HG02970 (cell line): Measurements from ENCODE around the gene IGFL3.
"Not testable (repeated sequence)": the region's sequence is repeated elsewhere in the genome, so short reads cannot be mapped to it uniquely, and the experiment has no call there.

Experiments used
- ATAC-seq: cut with Tn5 transposase; IDR thresholded peaks from one replicate; pipeline ENCODE4 v1.9.1; 2021; ENCODE audit warnings: mild to moderate bottlenecking, moderate library complexity, moderate number of reproducible peaks; ENCODE audit not compliant: unreplicated experiment, low FRiP score

IGFL3 gene

DNA sequence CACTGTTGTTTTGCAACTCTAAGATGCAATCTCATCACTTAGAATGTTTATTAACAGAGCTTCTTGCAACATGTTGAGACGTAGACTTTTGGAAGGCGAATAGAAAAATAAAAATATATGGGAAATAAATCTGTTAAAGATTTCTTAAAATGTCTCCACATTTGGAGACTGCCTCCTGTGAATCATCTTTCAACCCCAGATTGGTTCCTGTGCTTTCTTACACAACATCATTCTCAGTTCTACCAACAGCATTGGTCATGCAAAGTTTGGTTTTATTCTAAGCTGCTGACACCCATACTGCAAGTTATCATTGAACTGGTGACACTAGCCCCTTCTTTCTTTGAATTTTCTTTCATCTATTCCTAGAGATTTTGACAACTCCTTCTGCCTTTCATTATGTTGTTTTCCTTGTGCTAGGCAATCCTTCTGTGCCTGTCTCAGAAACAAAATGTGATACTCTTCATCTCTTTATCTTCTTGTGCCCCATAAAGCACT, 1.6 kb upstream of the IGFL3 start:
- ATAC-seq: no peak

GRCh38 chr19:46125447-46125846, 959 bp upstream of the IGFL3 start:
- ATAC-seq: no peak

GRCh38 chr19:46118136-46118535, 6.4 kb downstream of the IGFL3 start:
- ATAC-seq: no peak

GRCh38 chr19:46116121-46116520, 8.4 kb downstream of the IGFL3 start:
- ATAC-seq: no peak

- no peak for ATAC-seq
Observed at GRCh38 chr19:46115396-46116106, 8.9 kb downstream of the IGFL3 start.

DNA sequence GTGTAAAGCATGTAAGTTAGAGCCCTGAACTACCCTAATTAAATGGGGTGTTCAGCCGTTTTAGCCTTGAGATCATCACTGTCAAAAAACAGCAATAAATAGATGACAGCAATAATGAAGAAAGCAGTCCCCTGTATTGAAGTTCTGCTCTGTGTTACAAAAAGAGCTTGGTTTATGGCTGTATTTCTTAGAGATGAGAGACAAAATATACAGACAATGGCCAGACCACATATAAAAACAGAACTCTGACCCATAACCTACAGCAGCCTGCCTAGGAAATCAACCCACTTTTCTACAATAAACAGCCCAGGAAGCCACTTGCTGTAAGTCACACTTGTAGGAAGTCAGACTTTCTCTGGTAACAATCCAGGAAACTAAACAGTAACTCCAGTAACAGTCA, 10.8 kb downstream of the IGFL3 start:
- no peak for ATAC-seq

DNA sequence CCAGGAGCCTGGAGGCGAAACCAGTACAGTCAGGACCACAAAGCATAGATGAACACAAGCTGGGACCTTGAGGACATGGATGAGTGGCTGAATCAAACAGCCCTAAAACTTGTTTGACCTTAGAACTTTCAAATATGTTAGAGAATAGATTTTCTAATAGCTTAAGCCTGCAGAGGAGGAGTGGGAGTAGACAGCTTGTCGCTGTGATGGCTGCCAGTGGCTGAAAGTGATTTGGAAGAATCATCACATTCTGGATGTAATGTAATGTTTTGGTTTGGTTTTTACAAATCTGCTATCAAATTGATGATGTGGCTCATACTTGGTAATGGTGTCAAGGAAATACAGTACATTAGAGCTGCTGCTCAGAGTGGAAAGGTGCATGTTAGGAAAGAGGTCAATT, 12.0 kb downstream of the IGFL3 start:
- ATAC-seq: no peak

- no peak for ATAC-seq
Observed at GRCh38 chr19:46111376-46111775, 13.1 kb downstream of the IGFL3 start.

GRCh38 chr19:46109876-46110275, 14.6 kb downstream of the IGFL3 start:
- ATAC-seq: no peak

- no peak for ATAC-seq
Observed at GRCh38 chr19:46107371-46107770, 17.1 kb downstream of the IGFL3 start.

- ATAC-seq: not testable (repeated sequence)
Observed at GRCh38 chr19:46102333-46102732, 22.2 kb downstream of the IGFL3 start.

- no peak for ATAC-seq
Observed at GRCh38 chr19:46101293-46101692, 23.2 kb downstream of the IGFL3 start.

- no peak for ATAC-seq
Observed at GRCh38 chr19:46100344-46100743, 24.1 kb downstream of the IGFL3 start.

- no peak for ATAC-seq
Observed at GRCh38 chr19:46090444-46090843, 34.0 kb downstream of the IGFL3 start.

DNA sequence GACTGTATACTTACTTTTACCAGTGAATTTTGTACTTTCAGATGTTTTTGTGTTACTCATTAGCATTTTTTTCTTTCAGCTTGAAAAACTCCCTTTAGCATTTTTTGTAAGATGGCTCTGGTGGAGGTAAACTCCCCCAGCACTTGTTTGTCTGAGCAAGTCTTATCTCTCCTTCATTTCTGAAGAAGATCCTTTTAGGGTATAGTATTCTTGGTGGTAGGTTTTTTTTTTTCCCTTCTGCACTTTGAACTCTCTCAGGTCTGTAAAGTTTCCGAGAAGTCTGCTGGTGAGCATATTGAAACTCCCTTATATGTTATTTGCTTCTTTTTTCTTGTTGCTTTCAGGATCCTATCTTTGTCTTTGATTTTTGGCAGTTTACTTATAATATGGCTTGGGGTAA, 35.1 kb downstream of the IGFL3 start:
- ATAC-seq: no peak

- no peak for ATAC-seq
Observed at GRCh38 chr19:46088101-46088500, 36.4 kb downstream of the IGFL3 start.

DNA sequence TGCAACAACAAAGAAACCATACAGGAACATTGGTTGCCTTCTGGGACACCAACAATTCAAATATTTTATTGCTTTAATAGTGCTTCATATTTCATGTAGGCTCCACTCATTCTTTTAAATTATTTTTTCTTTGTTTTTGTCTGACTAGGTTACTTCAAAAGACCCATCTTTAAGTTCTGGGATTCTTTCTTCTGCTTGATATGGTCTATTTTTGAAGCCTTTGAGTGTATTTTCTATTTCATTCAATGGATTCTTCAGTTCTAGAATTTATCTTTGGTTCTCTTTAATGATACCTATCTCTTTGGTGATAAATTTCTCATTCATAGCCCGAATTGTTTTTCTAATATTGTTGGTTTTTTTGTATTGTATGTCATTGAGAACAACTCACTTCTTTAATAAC, 38.6 kb downstream of the IGFL3 start:
- ATAC-seq: no peak

GRCh38 chr19:46082728-46083050, 41.8 kb downstream of the IGFL3 start:
- ATAC-seq: no peak

DNA sequence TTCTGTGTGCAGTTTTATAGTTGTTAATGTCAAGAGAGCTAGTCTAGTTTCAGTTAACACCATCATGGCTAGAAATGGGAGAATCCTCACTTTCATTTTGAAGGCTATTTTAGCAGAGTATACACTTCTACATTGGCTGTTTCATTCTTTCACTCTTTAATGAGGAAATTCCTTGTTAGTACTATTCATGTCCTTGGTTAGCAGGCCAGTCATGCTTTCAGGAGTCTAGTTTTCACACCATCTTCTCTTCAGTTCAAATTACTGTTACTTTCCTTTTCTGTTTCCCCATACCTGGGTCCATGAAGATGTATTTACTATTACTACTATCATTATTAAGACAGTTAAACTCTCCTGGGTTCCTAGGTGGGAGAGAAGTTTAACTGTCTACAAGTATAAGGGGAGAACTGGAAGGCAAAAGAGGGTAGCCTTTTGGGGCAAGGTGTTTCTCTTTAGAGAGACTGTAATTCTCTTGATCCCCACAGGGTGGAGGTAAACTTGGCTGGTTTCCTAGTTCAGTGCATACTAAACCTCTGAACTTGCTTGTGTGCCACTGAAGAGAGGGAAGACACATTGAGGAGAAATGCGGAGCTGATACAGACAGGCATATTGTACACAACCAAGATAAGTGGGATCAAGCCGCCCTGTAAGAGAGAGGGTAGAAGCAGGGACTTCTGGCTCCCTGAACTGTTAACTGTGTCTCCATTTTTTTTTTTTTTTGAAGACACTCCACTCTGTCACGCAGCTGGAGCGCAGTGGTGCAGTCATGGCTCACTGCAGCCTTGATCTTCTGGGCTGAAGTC, 42.4 kb downstream of the IGFL3 start:
- no peak for ATAC-seq

GRCh38 chr19:46080561-46080960, 43.9 kb downstream of the IGFL3 start:
- no peak for ATAC-seq

- no peak for ATAC-seq
Observed at GRCh38 chr19:46079576-46079975, 44.9 kb downstream of the IGFL3 start.
